Ishikawa (cell line): Measurements from ENCODE around the gene OR52M1.

Source experiments
- CEBPB ChIP-seq: IDR thresholded peaks from 2 replicates; pipeline ENCODE4 v1.6.1; 2012
- EP300 ChIP-seq: IDR thresholded peaks from 2 replicates; pipeline ENCODE4 v1.6.1; 2012; ENCODE audit warnings: borderline replicate concordance
- RAD21 ChIP-seq: IDR thresholded peaks from 2 replicates; pipeline ENCODE4 v1.6.1; 2012; ENCODE audit warnings: low read depth
- REST ChIP-seq: IDR thresholded peaks from 2 replicates; pipeline ENCODE4 v1.6.1; 2012; ENCODE audit warnings: low read depth, mild to moderate bottlenecking
- TAF1 ChIP-seq: IDR thresholded peaks from 2 replicates; pipeline ENCODE4 v1.6.1; 2012; ENCODE audit warnings: low read depth, mild to moderate bottlenecking
- TEAD4 ChIP-seq: IDR thresholded peaks from 2 replicates; pipeline ENCODE4 v1.6.1; 2012
- YY1 ChIP-seq: IDR thresholded peaks from 2 replicates; pipeline ENCODE4 v1.6.1; 2012; ENCODE audit warnings: low read depth
- ZBTB7A ChIP-seq: IDR thresholded peaks from 2 replicates; pipeline ENCODE4 v1.6.1; 2012; ENCODE audit warnings: low read depth

GRCh38 chr11:4511282-4512245 is 33.4 kb upstream of the OR52M1 start:
- TF ChIP-seq RAD21 (no peak), REST (no peak), EP300 (no peak), YY1 (no peak), CEBPB (no peak), ZBTB7A (no peak), TEAD4 (no peak), TAF1 (no peak)
